IMR-90 (cell line): ENCODE measurements around the gene OR1L8. TPM values are rescaled to one million over a fixed set of nuclear protein-coding genes. Genes with fewer than 3 reads are reported as not detected.

Experiments used
- ATAC-seq: fragments of 200-7000 bp; cut with Tn5 transposase; 2 replicates; pipeline ENCODE4 v1.9.1; 2020; ENCODE audit warnings: low read depth, mild to moderate bottlenecking, moderate library complexity
- BruUV-seq: library from RNA; stranded (reverse); fragments of 400-500 nt; replicated peaks from 2 replicates; lab custom pipeline; 2021; lab: Mats Ljungman, UMichigan
- CTCF ChIA-PET: fragments of 300-600 bp; formaldehyde crosslinking; extraction: SDS; loops from one replicate; lab custom pipeline; 2021; ENCODE audit warnings: antibody characterized with exemption; lab: Yijun Ruan, JAX
- POLR2A ChIA-PET: fragments of 300-600 bp; sonication (Branson Sonifier 250); formaldehyde crosslinking; loops from one replicate; lab custom pipeline; 2022; ENCODE audit warnings: antibody characterized with exemption; ENCODE audit not compliant: unreplicated experiment; lab: Charles Lee
- DNase-seq: peaks from one replicate; pipeline ENCODE4 v3.0.0; 2013
- H2AFZ ChIP-seq: replicated peaks from 2 replicates; pipeline ENCODE3; 2013; ENCODE audit warnings: low read length, mild to moderate bottlenecking; ENCODE audit not compliant: poor library complexity
- H2AK5ac ChIP-seq: 2 replicates; pipeline ENCODE4 v1.6.1; 2013; ENCODE audit warnings: low read depth, low read length, inconsistent platforms
- H2AK9ac ChIP-seq: replicated peaks from 2 replicates; pipeline ENCODE3; 2013; ENCODE audit warnings: mild to moderate bottlenecking, low read depth, low read length, moderate library complexity; ENCODE audit not compliant: poor library complexity
- H2BK120ac ChIP-seq: 2 replicates; pipeline ENCODE4 v1.6.1; 2013; ENCODE audit warnings: low read depth, low read length, inconsistent platforms
- H2BK15ac ChIP-seq: 3 replicates; pipeline ENCODE4 v1.6.1; 2013; ENCODE audit warnings: low read depth, low read length, inconsistent platforms
- H2BK20ac ChIP-seq: 2 replicates; pipeline ENCODE4 v1.6.1; 2013; ENCODE audit warnings: low read depth, mild to moderate bottlenecking, inconsistent platforms, low read length, moderate library complexity
- H2BK5ac ChIP-seq: 2 replicates; pipeline ENCODE4 v1.6.1; 2013; ENCODE audit warnings: mild to moderate bottlenecking, low read depth, low read length, inconsistent platforms; ENCODE audit not compliant: poor library complexity, severe bottlenecking
- H3K14ac ChIP-seq: replicated peaks from 2 replicates; pipeline ENCODE4 v1.6.1; 2013; ENCODE audit warnings: low read depth, low read length, inconsistent platforms
- H3K18ac ChIP-seq: 2 replicates; pipeline ENCODE4 v1.6.1; 2013; ENCODE audit warnings: low read depth, low read length, control low read depth
- H3K23ac ChIP-seq: 2 replicates; pipeline ENCODE4 v1.6.1; 2013; ENCODE audit warnings: low read depth, low read length, inconsistent platforms
- H3K27ac ChIP-seq: 2 replicates; pipeline ENCODE4 v1.5.1; 2013; ENCODE audit warnings: mild to moderate bottlenecking, control low read depth, low read length; ENCODE audit not compliant: insufficient read depth
- H3K27me3 ChIP-seq: 2 replicates; pipeline ENCODE4 v1.6.1; 2013; ENCODE audit warnings: low read length; ENCODE audit not compliant: control insufficient read depth, insufficient read depth
- H3K36me3 ChIP-seq: 2 replicates; pipeline ENCODE4 v1.6.1; 2013; ENCODE audit warnings: low read length, mixed read lengths; ENCODE audit not compliant: control insufficient read depth, insufficient read depth
- H3K4ac ChIP-seq: 2 replicates; pipeline ENCODE4 v1.6.1; 2013; ENCODE audit warnings: low read depth, low read length, inconsistent platforms
- H3K4me1 ChIP-seq: 2 replicates; pipeline ENCODE4 v1.6.1; 2013; ENCODE audit warnings: low read length, mixed read lengths; ENCODE audit not compliant: control insufficient read depth, insufficient read depth
- H3K4me2 ChIP-seq: 2 replicates; pipeline ENCODE4 v1.6.1; 2013; ENCODE audit warnings: low read depth, mild to moderate bottlenecking, control low read depth, low read length, moderate library complexity
- H3K4me3 ChIP-seq: 2 replicates; pipeline ENCODE4 v1.5.1; 2013; ENCODE audit warnings: low read depth, mild to moderate bottlenecking, control low read depth, low read length, moderate library complexity; ENCODE audit not compliant: insufficient read depth
- H3K56ac ChIP-seq: 2 replicates; pipeline ENCODE4 v1.6.1; 2013; ENCODE audit warnings: low read length, inconsistent platforms; ENCODE audit not compliant: insufficient read depth; ENCODE audit errors: extremely low read depth
- H3K79me1 ChIP-seq, 2 experiments: 2 replicates each; pipeline ENCODE4 v1.6.1; 2013; ENCODE audit warnings: low read length in 2 of 2, inconsistent platforms in 1 of 2, low read depth in 1 of 2
- H3K9ac ChIP-seq: 2 replicates; pipeline ENCODE4 v1.6.1; 2013; ENCODE audit warnings: low read depth, low read length, control low read depth
- H3K9me1 ChIP-seq: 2 replicates; pipeline ENCODE4 v1.6.1; 2013; ENCODE audit warnings: low read length, inconsistent platforms; ENCODE audit not compliant: insufficient read depth
- H3K9me3 ChIP-seq: 2 replicates; pipeline ENCODE4 v1.6.1; 2013; ENCODE audit warnings: low read length; ENCODE audit not compliant: control insufficient read depth, insufficient read depth
- H4K20me1 ChIP-seq: 2 replicates; pipeline ENCODE4 v1.6.1; 2013; ENCODE audit warnings: low read length, inconsistent platforms; ENCODE audit not compliant: insufficient read depth
- H4K5ac ChIP-seq: 2 replicates; pipeline ENCODE4 v1.6.1; 2013; ENCODE audit warnings: mild to moderate bottlenecking, low read depth, low read length, control low read depth
- H4K8ac ChIP-seq, 2 experiments: 2 replicates each; pipeline ENCODE4 v1.6.1; 2013; ENCODE audit warnings: low read depth in 2 of 2, low read length in 2 of 2, control low read depth in 1 of 2, inconsistent platforms in 1 of 2
- H4K91ac ChIP-seq: 2 replicates; pipeline ENCODE4 v1.6.1; 2013; ENCODE audit warnings: low read depth, low read length, inconsistent platforms; ENCODE audit not compliant: insufficient read depth
- MAFK ChIP-seq: IDR thresholded peaks from 2 replicates; pipeline ENCODE4 v1.6.1; 2012; ENCODE audit warnings: low read depth, low read length, improper control_type of control experiment
- NFE2L2 ChIP-seq: fragments of 150-350 bp; IDR thresholded peaks from 2 replicates; pipeline ENCODE4 v1.6.1; 2016; ENCODE audit warnings: low read depth, mild to moderate bottlenecking, low read length
- RAD21 ChIP-seq: IDR thresholded peaks from 2 replicates; pipeline ENCODE4 v1.6.1; 2012; ENCODE audit warnings: low read length, improper control_type of control experiment
- WGBS, 2 experiments: methylation state at CpG; one replicate each; pipeline versions ENCODE4 v1.1.5 to v1.1.7; 2013; ENCODE audit warnings: missing lambda C conversion rate in 2 of 2; ENCODE audit not compliant: insufficient read length in 1 of 2; ENCODE audit errors: extremely low coverage in 2 of 2; 5-methylcytosine and 5-hydroxymethylcytosine counted together
- dilution Hi-C: fragments of 300-500 bp; cut with HindIII; formaldehyde crosslinking; loops from one replicate; pipeline ENCODE4 v1.14.3; 2018; ENCODE audit warnings: low sequenced_read_pairs; ENCODE audit not compliant: unreplicated experiment
- in situ Hi-C: fragments of 300-500 bp; cut with MboI; formaldehyde crosslinking; loops from 3 replicates; pipeline ENCODE4 v1.14.3; 2019; ENCODE audit warnings: low sequenced_read_pairs, inconsistent platforms, mixed read lengths
- intact Hi-C: fragments of 100-400 bp; cut with micrococcal nuclease; formaldehyde crosslinking; loops from 2 replicates; pipeline ENCODE4 v1.10.0; 2022
- polyA plus RNA-seq, 3 experiments: library from polyadenylated mRNA; depleted of rRNA; stranded (reverse); fragments of >200 nt; gene quantifications; 2 replicates each; pipeline ENCODE4 v1.2.3, GENCODE V29; 2012; ENCODE audit warnings: low replicate concordance in 1 of 3
- total RNA-seq: library from RNA; depleted of rRNA; stranded (reverse); fragments of >200 nt; gene quantifications from 2 replicates; pipeline ENCODE4 v1.2.3, GENCODE V29; 2012
- TF ChIP-seq, protein P1 (sequence below): fragments of 150-350 bp; IDR thresholded peaks from 2 replicates; pipeline ENCODE4 v1.6.1; 2017; ENCODE audit warnings: mild to moderate bottlenecking, antibody characterized with exemption, low read length, low read depth

Gene OR1L8
- total and polyA plus RNA-seq, 2 of the 4 experiments (the other 2 are of a cell fraction): not detected

DNA sequence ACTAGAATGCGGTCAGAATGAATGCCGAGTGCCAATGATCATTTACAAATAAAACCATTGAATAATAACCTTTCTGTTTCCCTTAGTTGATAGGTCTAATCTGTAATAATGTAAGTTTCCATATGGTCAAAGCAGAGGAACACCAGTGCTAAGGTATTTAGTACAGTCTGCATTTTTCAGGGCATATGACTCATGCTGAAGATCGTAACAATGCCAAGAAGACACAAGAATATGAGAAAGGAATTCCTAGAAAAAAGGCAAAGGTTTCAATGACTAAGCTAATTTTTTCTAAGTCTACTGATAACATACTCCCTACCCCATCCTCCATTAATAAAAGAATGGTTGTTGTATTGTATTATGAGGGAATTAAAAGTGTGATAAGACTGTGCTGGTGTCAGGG, 2.8 kb downstream of the OR1L8 start:
- H2BK5ac ChIP-seq: no peak overlapping the region
- H2BK20ac ChIP-seq: no peak overlapping the region
- ChIA-PET POLR2A (no interaction called here), CTCF (no interaction called here)
- WGBS, 2 experiments: no CpG with 5 or more reads among the region's 3 CpGs
- TF ChIP-seq RAD21 (no peak), NFE2L2 (peak; percentile 66), MAFK (peak; percentile 39; the same call in 1 of the 2 replicates)
- TF ChIP-seq, protein P1, sequence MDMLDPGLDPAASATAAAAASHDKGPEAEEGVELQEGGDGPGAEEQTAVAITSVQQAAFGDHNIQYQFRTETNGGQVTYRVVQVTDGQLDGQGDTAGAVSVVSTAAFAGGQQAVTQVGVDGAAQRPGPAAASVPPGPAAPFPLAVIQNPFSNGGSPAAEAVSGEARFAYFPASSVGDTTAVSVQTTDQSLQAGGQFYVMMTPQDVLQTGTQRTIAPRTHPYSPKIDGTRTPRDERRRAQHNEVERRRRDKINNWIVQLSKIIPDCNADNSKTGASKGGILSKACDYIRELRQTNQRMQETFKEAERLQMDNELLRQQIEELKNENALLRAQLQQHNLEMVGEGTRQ: no peak
- H3K9me3 ChIP-seq: no peaks in the 10 kb centered on the region
- no peak overlapping the region for H2AFZ ChIP-seq
- no peak overlapping the region for H2AK5ac ChIP-seq
- H3K36me3 ChIP-seq: no peaks in the 10 kb centered on the region
- H4K91ac ChIP-seq: no peak overlapping the region
- no peak overlapping the region for H3K14ac ChIP-seq
- no peak overlapping the region for H2BK120ac ChIP-seq
- ATAC-seq: peak; percentile 85
- no peak overlapping the region for H4K5ac ChIP-seq
- no peaks in the 10 kb centered on the region for H3K9me1 ChIP-seq
- H3K18ac ChIP-seq: no peak overlapping the region
- H3K79me1 ChIP-seq: no peaks in the 10 kb centered on the region
- no peak overlapping the region for H3K9ac ChIP-seq
- no peaks in the 10 kb centered on the region for H3K4me1 ChIP-seq
- BruUV-seq: no TSS peak
- no peak overlapping the region for H3K23ac ChIP-seq
- intact Hi-C loops (no loop called here), dilution Hi-C loops (no loop called here), in situ Hi-C loops (no loop called here)
- no peak overlapping the region for H3K4ac ChIP-seq
- no peak overlapping the region for H3K27ac ChIP-seq
- peak; percentile 61 for DNase-seq
- H2BK15ac ChIP-seq: no peak overlapping the region
- H3K4me2 ChIP-seq: no peak overlapping the region
- H4K20me1 ChIP-seq: no peaks in the 10 kb centered on the region
- no peak overlapping the region for H4K8ac ChIP-seq
- no peak overlapping the region for H3K4me3 ChIP-seq
- no peaks in the 10 kb centered on the region for H3K27me3 ChIP-seq
- no peak overlapping the region for H3K56ac ChIP-seq
- no peak overlapping the region for H2AK9ac ChIP-seq
